GM19351 (cell line): Measurements from ENCODE around the gene ANKRD53.

ENCODE experiments used
- ATAC-seq: cut with Tn5 transposase; IDR thresholded peaks from one replicate; pipeline ENCODE4 v1.9.1; 2021; ENCODE audit warnings: mild to moderate bottlenecking, moderate library complexity; ENCODE audit not compliant: unreplicated experiment

ANKRD53 gene, protein sequence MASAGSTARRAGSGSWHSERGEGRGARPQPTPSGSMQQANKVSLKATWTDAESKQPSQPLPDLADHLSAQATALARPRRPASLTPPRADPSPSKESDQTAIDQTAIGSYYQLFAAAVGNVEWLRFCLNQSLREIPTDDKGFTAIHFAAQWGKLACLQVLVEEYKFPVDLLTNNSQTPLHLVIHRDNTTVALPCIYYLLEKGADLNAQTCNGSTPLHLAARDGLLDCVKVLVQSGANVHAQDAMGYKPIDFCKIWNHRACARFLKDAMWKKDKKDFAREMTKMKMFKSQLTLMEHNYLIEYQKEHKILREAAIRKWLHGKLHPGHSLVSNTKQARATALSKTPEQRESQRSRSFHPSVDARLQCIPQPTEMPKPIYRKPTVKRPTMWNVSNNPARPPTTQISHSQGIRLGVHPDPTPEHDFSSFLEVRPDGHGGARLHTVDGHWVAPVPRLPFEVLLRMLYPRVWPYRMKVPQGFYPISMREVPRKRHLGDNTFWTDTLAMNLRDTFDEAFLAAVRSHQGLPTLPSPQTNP

DNA sequence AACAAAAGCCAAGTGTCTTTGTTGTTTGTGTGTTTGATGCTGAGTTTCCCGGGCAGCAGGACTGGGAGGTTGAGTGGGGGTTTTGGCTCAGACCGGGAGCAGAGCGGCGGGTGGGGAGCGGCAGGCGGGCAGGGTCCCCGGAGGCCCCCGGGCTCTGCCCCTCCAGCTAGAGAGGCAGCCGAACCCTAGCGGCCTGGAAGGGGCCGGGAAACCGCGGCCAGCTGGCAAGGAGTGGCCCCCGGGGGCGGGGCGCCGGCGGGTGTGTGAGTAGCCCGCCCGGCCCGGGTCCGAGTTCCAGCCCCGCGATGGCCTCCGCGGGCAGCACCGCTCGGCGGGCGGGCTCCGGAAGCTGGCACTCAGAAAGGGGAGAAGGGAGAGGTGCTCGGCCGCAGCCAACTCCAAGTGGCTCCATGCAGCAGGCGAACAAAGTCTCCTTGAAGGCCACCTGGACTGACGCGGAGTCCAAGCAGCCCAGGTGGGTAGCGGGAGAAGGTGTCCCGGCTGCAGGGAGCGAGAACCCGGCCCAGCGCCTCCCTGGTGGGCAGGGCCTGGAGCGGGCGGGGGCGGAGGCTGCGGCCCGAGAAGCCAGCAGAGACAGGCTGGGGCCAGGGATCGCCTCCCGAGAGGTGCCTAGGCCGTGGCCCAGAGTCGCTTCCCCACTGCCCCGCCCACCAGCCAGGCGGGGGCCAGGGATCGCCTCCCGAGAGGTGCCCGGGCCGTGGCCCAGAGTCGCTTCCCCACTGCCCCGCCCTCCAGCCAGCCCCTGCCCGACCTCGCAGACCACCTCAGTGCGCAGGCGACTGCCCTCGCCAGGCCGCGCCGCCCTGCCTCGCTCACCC is at the start of gene ANKRD53:
TSS of gene ANKRD53 (plus strand) at position 290 of the 839 bp plus-strand sequence. CDS start at position 306, 16 bp downstream.
- no peak for ATAC-seq

DNA sequence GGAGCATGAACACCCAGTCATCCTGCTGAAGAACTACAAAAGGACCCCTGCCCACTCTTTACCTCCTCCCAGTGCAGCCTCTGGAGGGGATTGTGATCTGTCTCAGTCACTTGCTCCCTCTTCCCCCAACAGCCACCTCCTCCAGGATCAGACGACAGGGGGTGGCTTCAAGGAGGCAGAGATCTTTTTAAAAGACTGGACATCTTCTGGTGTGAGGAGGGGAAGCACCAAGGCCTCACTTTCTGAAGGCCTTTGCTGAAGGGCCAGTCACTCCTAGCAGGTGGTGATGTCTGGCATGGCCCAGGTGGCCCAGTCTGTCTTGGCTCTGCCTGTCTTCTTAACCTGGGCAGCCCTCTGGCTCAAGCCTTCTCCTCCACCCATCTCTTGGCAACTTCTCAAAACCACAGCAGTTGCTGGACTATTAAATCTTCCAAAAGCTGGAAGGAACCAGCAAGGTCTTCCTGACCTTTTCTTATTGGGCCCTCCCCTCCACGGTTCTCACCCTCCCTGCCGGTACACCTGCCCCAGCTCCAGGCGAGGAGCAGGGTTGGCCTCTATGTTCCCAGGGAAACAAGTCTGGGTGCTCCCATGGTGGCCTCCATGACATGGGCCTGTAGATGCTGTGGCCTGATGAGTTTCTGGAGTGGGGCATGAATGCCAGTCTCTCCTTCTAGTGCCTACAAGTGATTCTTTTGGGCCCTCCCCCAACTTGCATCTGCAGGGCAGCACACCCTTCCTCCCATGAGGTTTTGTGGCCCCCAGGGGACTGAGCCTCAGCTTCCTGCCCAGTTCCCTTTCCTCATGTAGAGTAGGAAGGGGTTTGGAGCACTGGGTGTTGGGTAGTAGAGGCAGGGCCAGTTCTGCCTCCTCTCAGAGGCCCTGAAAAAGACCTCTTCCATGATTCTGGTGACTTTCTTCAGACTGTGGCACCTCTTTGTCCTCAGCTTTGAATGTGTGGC is 47.8 kb upstream of the ANKRD53 start:
- no peak for ATAC-seq

DNA sequence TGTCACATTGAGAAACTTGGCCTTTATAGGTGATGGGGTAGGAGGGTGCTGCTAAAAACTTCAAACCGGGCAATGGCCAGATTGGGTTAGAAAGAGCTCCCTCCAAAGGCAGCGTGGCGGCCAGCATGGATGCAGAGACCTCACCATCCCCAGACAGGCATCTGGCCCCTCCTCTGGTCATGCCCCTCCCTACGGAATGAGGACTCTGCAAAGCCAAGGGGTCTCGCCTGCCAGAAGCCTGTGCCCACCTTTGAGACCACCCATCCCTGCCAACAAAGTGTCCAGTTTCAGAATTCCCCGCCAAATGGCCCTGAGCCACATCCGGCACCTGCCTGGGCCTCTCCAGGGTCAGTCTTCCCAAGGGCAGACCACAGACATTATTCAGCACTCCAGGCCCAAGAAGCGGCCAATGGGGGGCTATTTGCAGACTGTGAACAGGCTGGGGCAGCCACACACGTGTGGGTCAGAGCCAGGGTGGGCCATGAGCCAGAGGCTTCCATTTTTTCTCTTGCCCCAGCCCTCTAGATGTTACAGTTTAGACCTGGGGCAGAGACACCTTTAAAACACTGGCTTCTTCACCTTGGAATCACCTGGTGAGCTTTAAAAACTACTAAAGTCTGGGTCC is 46.9 kb upstream of the ANKRD53 start:
- ATAC-seq: no peak

DNA sequence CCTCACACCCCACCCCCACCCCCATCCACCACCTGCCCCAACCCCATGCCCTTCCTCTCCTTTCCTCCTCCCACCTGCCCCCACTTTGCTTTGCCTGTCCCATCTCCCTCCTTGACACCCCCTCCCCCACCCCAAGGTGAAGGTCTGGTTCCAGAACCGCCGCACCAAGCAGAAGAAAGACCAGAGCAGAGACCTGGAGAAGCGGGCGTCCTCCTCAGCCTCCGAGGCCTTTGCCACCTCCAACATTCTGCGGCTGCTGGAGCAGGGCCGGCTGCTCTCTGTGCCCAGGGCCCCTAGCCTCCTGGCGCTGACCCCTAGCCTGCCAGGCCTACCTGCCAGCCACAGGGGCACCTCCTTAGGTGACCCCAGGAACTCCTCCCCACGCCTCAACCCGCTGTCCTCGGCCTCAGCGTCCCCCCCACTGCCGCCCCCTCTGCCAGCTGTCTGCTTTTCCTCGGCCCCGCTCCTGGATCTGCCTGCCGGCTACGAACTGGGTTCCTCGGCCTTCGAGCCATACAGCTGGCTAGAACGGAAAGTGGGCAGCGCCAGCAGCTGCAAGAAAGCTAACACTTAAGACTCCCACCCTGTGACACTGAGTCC is 45.7 kb upstream of the ANKRD53 start:
- no peak for ATAC-seq

DNA sequence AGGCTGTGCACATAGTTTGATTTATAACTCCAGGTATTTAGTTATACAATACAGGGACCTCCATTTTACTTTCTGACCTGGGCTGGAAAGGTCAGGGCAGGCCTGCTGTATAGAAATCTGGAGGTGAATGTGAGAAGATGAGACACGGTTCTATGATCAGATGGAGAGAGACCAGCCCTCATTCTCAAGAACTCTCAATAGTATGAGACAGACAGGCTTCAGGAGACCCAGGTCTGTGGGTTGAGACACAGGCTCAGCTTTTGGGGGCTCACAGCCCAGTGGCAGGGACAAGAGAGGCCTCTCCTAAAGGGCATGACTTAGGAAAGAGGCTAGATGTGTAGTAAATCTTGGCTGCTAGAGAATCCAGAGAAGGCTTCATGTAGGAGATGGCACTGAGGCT is 43.4 kb upstream of the ANKRD53 start:
- ATAC-seq: no peak

DNA sequence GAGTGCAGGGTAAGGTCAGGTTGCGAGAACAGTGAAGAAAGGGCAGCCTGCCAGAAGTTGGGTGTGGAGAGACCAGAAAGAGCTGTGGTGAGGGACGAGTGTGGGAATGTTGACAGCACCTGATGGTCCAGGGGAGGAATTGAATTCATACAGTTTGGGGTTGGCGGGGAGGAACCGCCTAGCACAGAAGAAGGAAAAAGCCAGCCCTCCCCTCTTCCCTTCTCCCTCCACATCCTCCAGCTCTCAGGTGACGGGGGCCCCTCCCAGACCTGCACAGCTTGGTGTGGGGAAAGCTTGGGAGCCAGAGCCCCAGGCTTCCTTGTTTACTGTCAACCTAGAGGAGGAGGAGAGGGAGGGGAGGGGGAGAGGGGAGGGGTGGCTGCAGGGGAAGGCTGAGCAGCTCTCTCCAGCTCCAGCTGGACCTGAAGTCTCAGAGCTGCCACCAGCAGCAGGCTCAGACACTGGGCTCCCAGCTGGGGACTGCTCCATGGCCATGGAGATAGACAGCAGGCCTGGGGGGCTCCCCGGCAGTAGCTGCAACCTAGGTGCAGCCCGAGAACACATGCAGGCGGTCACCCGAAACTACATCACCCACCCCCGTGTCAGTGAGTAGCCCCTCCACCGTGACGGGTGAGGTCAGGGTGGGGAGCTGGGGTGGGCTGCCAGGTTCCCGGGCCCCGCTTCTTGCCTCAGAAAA is 42.8 kb upstream of the ANKRD53 start, which contains the start of gene ATP6V1B1:
TSS of gene ATP6V1B1 (plus strand) at position 433 of the 697 bp plus-strand sequence. CDS start at position 488, 55 bp downstream.
- ATAC-seq: no peak

DNA sequence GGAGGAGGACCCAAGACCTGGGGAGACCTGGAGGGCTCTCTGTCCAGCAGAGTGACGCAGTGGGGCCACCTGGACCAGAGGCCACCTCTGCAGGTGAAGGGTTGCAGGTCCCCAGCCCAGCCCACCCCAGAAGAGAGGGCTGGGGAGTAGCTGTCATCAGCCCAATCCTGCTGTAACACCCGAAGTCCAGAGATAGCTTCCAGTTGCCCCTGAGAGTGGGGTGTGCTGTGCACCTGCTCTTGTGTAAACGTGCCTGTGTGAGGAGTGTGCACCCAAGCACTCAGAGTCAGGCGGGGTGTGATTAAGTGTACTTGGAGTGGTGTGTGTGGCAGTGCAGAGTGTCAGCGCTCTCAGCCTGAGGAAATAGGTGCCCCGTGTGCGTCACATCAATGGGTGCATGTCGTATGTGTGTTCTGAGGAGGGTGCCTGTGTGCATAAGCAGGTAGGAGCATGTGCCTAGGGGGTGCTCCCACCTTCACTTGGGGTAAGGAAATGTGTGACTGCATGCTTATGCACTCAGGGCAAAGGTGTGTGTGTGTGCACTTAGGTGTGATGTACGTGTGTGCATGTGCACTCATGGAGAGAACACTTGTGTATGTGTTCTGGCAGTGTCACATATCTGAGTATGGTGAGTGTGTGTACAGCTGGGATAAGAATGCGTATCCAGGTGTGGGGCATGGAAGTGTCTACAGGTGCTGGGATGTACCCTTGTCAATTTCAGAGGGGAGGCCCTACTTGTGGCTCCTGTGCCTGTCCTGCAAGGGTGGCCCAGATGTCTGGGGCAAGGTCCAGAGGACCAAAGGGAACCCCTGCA is 42.1 kb upstream of the ANKRD53 start:
- no peak for ATAC-seq

DNA sequence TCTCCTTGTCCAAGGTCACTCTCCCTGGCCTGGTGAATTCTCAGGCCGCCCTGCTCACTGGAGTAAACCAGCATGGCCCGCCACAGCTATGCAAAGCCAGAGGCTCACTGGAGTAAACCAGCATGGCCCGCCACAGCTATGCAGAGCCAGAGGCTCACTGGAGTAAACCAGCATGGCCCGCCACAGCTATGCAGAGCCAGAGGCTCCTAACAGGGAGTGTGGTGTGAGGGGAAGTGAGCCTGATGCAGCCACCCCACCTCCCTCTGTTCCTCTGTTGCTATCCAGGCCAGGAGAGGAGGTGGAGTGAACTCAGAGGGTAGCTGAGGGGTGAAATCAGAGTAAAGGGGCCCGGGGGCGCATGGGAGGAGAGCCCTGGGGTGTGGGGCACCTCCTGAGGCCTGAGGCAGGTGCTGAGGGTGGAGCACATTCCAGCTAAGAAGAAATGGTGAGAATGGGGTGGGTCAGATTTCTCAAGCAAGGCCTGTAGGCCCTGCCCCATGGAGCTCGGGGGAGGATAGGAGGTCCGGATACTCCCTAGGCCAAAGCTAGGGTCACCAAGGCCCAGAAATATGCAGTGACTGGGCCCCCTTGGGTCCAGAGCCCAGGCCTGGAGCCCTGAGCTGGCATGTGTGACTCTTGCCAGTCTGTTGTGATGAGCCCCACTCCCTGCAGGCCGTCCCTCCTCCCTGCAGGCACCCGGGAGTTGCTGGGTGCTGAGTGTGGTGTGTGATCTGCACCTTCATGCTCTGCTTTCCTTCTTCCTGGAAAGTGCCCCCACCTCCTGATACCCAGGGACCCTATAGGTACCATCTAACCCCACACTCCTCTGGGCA is 41.2 kb upstream of the ANKRD53 start:
- no peak for ATAC-seq

DNA sequence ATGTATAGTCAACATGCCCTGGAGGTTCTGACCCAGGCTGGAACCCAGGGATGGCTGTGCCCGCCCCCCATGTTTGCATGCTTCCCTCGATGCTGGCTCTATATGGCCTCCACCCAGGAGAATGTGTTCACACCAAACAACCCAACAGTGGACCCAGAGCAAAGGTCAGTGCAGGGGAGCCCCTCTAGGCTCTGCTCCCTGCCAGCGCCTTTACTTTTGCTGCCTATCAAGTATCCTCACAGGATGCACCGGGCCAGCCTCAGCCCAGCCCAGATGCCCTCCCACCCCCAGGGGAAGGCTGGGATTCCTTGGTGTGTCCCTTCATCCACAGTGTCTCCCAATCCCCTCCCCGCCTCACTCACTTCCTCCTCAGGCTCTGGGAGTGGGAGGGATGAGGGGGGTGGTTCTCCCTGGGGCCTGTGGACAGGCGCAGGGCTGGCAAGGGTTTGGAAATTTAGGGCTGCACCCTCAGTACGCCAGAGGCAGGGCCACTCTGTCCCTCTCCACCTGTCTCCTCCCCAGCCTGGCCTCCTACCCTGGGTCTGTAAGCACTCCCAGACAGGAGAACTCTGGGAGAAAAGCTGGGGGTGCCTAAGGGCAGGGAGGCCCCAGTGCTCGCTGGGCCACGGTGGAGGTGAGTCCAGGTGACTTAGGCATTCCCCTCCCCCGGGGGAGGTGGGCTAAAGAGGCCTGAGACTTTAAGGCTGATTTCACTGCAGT is 40.4 kb upstream of the ANKRD53 start:
- no peak for ATAC-seq

DNA sequence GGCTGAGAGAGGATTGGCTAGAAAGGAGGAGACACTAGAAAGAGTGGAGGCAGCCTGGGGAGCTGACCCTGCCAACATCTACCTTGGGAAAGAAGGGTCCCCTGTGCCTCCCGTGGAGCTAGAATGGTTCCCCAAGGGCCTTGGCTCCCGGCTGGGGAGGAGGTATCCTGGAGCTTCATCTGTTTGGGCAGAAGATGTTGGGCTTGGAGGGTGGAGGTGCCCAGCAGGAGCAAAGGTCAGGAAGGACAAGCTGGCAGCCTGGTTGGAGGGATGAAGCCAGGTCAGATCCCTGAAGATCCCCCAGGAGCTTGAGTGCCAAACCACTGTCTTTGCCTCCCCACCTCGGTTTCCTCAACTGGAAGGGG is 39.9 kb upstream of the ANKRD53 start:
- ATAC-seq: no peak

DNA sequence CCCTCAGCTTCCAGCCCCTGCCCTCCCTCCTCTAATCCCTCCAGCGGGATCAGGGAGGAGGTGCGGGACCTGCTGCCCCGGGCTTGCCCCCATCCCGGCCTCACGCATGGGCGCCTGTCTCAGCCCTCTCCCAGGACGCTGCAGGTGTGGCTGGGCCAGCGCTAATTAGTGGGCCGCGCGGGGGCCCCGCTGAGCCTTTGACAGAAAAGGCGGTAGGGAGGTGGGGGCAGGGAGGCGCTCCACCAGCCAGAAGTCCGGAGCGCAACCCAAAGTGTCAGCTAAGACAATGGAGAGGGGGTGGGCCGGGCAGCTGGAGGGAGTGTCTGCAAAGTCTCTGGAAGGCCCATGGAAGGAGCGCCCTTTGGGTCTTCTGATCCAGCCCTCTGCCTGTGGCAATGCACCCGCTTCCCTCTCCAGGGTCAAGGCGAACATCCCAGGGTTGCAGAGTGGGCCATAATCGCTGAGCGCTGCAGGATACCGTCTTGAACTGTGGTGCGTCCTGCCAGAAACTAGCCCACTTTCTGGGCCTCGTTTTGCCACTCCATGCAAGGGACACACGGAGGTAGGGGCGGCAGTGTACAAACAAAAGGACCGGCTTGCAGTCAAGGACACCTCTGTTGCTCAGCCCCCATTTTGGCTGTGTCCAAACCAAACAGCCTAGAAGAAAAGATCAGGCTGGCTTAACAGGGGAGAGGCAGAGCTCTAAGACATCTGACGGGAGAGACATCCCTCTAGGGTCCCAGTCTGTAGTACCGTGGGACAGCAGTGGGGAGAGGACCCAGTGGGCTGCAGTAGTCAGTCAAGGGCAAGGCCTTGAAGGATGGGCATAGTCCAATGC is 39.2 kb upstream of the ANKRD53 start:
- ATAC-seq: no peak

DNA sequence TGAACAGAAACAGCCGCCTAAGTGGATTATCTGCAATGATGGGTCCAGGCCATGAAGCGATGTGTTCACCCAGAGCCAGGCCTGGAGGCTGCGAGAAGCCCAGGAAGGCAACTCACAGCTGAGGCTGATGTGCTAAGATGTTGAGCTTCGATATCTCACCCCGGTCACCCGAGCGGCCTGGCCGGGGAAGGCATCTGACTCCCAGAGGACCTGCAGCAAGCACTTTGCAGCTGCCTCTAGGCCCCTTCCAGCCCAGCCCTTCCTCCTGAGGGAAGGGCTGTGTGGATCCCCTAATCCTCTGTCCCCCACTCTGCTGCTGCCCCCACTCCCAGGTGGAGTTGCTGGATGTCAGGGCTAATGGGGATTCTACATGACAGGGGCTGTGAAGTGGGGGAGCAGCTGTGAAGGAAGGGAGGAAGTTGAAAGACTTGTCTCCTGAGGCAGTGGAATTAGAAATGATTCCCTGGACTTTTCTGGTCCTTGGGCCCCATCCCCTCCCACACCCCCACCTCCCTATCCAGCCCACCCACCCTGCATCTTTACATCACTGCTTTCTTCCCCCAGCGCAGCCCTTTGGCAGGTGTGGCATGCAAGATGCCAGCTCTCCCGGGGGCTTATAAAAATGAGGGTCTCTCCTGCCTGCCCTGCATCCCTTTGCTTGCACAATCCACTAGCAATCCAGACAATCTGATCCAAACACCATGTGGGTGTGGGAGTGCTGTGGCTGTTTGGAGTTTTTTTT is 38.4 kb upstream of the ANKRD53 start:
- ATAC-seq: no peak

DNA sequence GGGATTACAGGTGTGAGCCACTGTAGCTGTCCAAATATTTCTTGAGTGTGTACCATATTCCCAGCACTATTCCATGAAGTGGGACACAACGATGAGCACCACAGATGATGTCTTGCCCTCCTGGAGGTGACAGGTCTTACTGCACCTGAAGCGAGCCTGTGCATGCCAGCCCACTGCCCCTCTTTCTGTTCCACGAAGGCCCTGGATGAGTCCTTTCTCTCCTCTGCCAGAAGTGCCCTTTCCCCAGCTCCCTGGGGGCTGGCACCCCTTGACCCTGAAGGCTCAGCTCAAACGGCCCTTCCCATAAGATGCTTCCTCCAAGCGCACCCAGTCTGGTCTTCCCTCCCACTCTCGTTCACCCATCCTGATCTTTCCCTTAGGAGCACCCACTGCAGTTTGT is 37.2 kb upstream of the ANKRD53 start:
- ATAC-seq: no peak

DNA sequence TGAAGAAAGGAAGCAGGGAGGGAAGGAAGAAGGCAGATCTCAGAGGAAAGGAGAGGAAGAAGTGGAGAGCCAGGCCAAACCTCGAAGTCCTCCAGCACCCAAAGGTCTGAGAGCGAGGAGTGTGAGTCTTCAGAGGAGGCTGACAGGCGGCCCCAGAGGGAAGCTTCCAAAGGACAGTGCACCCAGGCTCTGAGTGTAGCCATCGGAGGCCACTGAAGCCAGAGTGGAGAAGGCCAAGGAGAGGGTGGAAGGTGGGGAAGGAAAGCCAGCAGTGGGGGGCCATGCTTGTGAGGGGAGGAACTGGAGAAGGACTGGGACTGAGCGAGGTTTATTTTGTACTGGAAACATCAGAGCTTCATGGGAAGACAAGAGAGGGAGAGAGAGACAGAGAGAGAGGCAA is 36.7 kb upstream of the ANKRD53 start:
- no peak for ATAC-seq
